HepG2 (cell line): Measurements from ENCODE around the gene GPR15LG. TPM values are rescaled to one million over a fixed set of nuclear protein-coding genes. Genes with fewer than 3 reads are reported as not detected.

ENCODE experiments used
- ATAC-seq: fragments of 200-7000 bp; cut with Tn5 transposase; 3 replicates; pipeline ENCODE4 v1.9.1; 2020; ENCODE audit warnings: mild to moderate bottlenecking, moderate library complexity
- BruUV-seq: library from RNA; stranded (reverse); fragments of 400-500 nt; replicated peaks from 2 replicates; lab custom pipeline; 2021; lab: Mats Ljungman, UMichigan
- CTCF ChIA-PET: fragments of 300-600 bp; formaldehyde crosslinking; extraction: SDS; loops from one replicate; lab custom pipeline; 2021; ENCODE audit warnings: low total read pairs, inconsistent platforms, low intra/inter-chr PET ratio; lab: Yijun Ruan, JAX
- POLR2A ChIA-PET: fragments of 350-600 bp; sonication (Branson Sonifier 250); formaldehyde crosslinking; loops from one replicate; lab custom pipeline; 2020; ENCODE audit warnings: antibody characterized with exemption, inconsistent platforms; lab: Yijun Ruan, JAX
- DNase-seq: peaks from one replicate; pipeline ENCODE4 v3.0.0-alpha.2; 2015; ENCODE audit warnings: low spot score
- FAIRE-seq: peaks from 3 replicates; lab custom pipeline; 2011; peaks lifted over from hg19 to GRCh38; lab: Jason Lieb, UNC
- H2AFZ ChIP-seq: one replicate; pipeline ENCODE4 v1.6.1; 2011; ENCODE audit warnings: low read length, inconsistent platforms
- H3K27ac ChIP-seq: fragments of 300-600 bp; 3 replicates; pipeline ENCODE4 v1.8.0; 2011; ENCODE audit warnings: mixed run types, mild to moderate bottlenecking, mixed read lengths, low read length, inconsistent platforms; ENCODE audit not compliant: insufficient read depth; ENCODE audit errors: extremely low read length
- H3K27me3 ChIP-seq, 2 experiments: fragments of 200-600 bp in 1 of 2; 2 replicates in 1 of 2; 3 replicates in 1 of 2; pipeline versions ENCODE4 v1.6.0 to v1.8.0; 2011; ENCODE audit warnings: low read length in 2 of 2, mild to moderate bottlenecking in 2 of 2, moderate library complexity in 2 of 2, inconsistent platforms in 1 of 2; ENCODE audit not compliant: insufficient read depth in 2 of 2, control insufficient read depth in 1 of 2
- H3K36me3 ChIP-seq, 2 experiments: fragments of 200-600 bp in 1 of 2; replicated peaks in 1 of 2; 2 replicates in 1 of 2; 3 replicates in 1 of 2; pipeline versions ENCODE4 v1.5.1 to v1.8.0; 2011; ENCODE audit warnings: low read length in 2 of 2, inconsistent platforms in 1 of 2; ENCODE audit not compliant: insufficient read depth in 2 of 2, control insufficient read depth in 1 of 2
- H3K4me1 ChIP-seq: 2 replicates; pipeline ENCODE4 v1.5.1; 2012; ENCODE audit warnings: low read length, inconsistent platforms; ENCODE audit not compliant: insufficient read depth
- H3K4me2 ChIP-seq: 2 replicates; pipeline ENCODE4 v1.6.0; 2011; ENCODE audit warnings: low read depth, low read length, inconsistent platforms
- H3K4me3 ChIP-seq, 3 experiments: fragments of 200-600 bp in 1 of 3; sonication (generic), shearing (Covaris generic) in 1 of 3; replicated peaks in 1 of 3; 2 replicates each; pipeline ENCODE4 v1.5.1; 2011 to 2016; ENCODE audit warnings: low read length in 3 of 3, inconsistent platforms in 2 of 3, low read depth in 2 of 3, mild to moderate bottlenecking in 2 of 3, control low read depth in 1 of 3, mixed read lengths in 1 of 3; ENCODE audit not compliant: insufficient read depth in 1 of 3
- H3K79me2 ChIP-seq: one replicate; pipeline ENCODE4 v1.6.1; 2011; ENCODE audit warnings: low read length, inconsistent platforms; ENCODE audit not compliant: insufficient read depth
- H3K9ac ChIP-seq: 2 replicates; pipeline ENCODE4 v1.6.0; 2011; ENCODE audit warnings: mild to moderate bottlenecking, low read depth, low read length, inconsistent platforms; ENCODE audit not compliant: insufficient read depth
- H3K9me3 ChIP-seq: 2 replicates; pipeline ENCODE4 v1.5.1; 2012; ENCODE audit warnings: mild to moderate bottlenecking, low read length
- H4K20me1 ChIP-seq: 2 replicates; pipeline ENCODE4 v1.6.0; 2011; ENCODE audit warnings: inconsistent platforms, mild to moderate bottlenecking, low read length, moderate library complexity; ENCODE audit not compliant: insufficient read depth
- EEA1 ChIP-seq: sonication (generic); formaldehyde crosslinking; IDR thresholded peaks from 2 replicates; pipeline ENCODE4 v1.5.1; 2020; ENCODE audit warnings: mild to moderate bottlenecking, missing genetic modification reagents, borderline replicate concordance
- FOXM1 ChIP-seq: sonication (generic); formaldehyde crosslinking; IDR thresholded peaks from 2 replicates; pipeline ENCODE4 v1.5.0; 2020; ENCODE audit warnings: missing genetic modification reagents
- REPIN1 ChIP-seq: sonication (generic); formaldehyde crosslinking; IDR thresholded peaks from 2 replicates; pipeline ENCODE4 v1.8.0; 2022; ENCODE audit warnings: missing genetic modification reagents, low read depth, mild to moderate bottlenecking, borderline replicate concordance
- SP1 ChIP-seq, 2 experiments: fragments of 450-650 bp in 1 of 2; sonication (generic) in 1 of 2; formaldehyde crosslinking in 1 of 2; IDR thresholded peaks; 2 replicates each; pipeline versions ENCODE4 v1.4.0 to v1.6.1; 2016 to 2020; ENCODE audit warnings: missing genetic modification reagents in 1 of 2
- STAT5B ChIP-seq: sonication (generic); formaldehyde crosslinking; IDR thresholded peaks from 2 replicates; pipeline ENCODE4 v1.4.0; 2020; ENCODE audit warnings: missing genetic modification reagents
- ZBTB38 ChIP-seq: sonication (generic); formaldehyde crosslinking; IDR thresholded peaks from 2 replicates; pipeline ENCODE4 v1.5.1; 2020; ENCODE audit warnings: mild to moderate bottlenecking, missing genetic modification reagents
- ZFX ChIP-seq: sonication (generic); formaldehyde crosslinking; IDR thresholded peaks from 2 replicates; pipeline ENCODE4 v1.4.0; 2020; ENCODE audit warnings: mild to moderate bottlenecking, low read depth, missing genetic modification reagents, moderate library complexity
- ZNF335 ChIP-seq: sonication (generic); formaldehyde crosslinking; IDR thresholded peaks from 2 replicates; pipeline ENCODE4 v1.4.0; 2020; ENCODE audit warnings: missing genetic modification reagents
- ZNF572 ChIP-seq: sonication (generic); formaldehyde crosslinking; IDR thresholded peaks from 2 replicates; pipeline ENCODE4 v1.5.1; 2020; ENCODE audit warnings: mild to moderate bottlenecking, missing genetic modification reagents
- ZNF703 ChIP-seq: sonication (generic); formaldehyde crosslinking; IDR thresholded peaks from 2 replicates; pipeline ENCODE4 v1.5.1; 2020; ENCODE audit warnings: missing genetic modification reagents, mild to moderate bottlenecking, moderate library complexity, borderline replicate concordance
- ZNF777 ChIP-seq: sonication (generic); formaldehyde crosslinking; IDR thresholded peaks from 2 replicates; pipeline ENCODE4 v1.4.0; 2020; ENCODE audit warnings: missing genetic modification reagents
- WGBS: methylation state at CpG from one replicate; pipeline ENCODE4 v1.1.6; 2017; ENCODE audit warnings: low lambda C conversion rate; 5-methylcytosine and 5-hydroxymethylcytosine counted together
- in situ Hi-C: cut with HindIII; loops from 2 replicates; pipeline ENCODE4 v1.10.0; 2017; ENCODE audit warnings: low pct_unique_long_range_greater_than_20kb; ENCODE audit not compliant: extremely low pct_ligation_motif_present
- intact Hi-C: fragments of 100-400 bp; cut with micrococcal nuclease; formaldehyde crosslinking; loops from one replicate; pipeline ENCODE4 v1.10.0; 2022; ENCODE audit not compliant: unreplicated experiment
- polyA plus RNA-seq, 8 experiments: library from polyadenylated mRNA; depleted of rRNA in 3 of 8; stranded (reverse) in 7 of 8; unstranded in 1 of 8; fragments of >200 nt; fragmentation: Illumina TruSeq in 4 of 8; extraction: Trizol in 4 of 8; gene quantifications; 2 replicates each; pipeline versions ENCODE4 v1.2.1 to v1.2.3, GENCODE V29; 2011 to 2016; ENCODE audit warnings: low read depth in 4 of 8, missing spikeins in 1 of 8, mixed read lengths in 1 of 8; ENCODE audit not compliant: insufficient read depth in 1 of 8
- total RNA-seq, 5 experiments: library from RNA; depleted of rRNA; stranded (reverse); fragments of >200 nt; fragmentation: Illumina TruSeq; extraction: Trizol; gene quantifications; 2 replicates each; pipeline ENCODE4 v1.2.3, GENCODE V29; 2016; ENCODE audit warnings: low read depth in 1 of 5
- TF ChIP-seq, protein P1 (sequence below): sonication (generic); formaldehyde crosslinking; IDR thresholded peaks from 2 replicates; pipeline ENCODE4 v1.4.0; 2020; ENCODE audit warnings: low read depth, mild to moderate bottlenecking, missing genetic modification reagents
- TF ChIP-seq, protein P2 (sequence below): sonication (generic); formaldehyde crosslinking; IDR thresholded peaks from 2 replicates; pipeline ENCODE4 v1.4.0; 2020; ENCODE audit warnings: low read depth, mild to moderate bottlenecking, missing genetic modification reagents
- TF ChIP-seq, protein P3 (sequence below): IDR thresholded peaks from 2 replicates; pipeline ENCODE4 v1.6.1; 2016; ENCODE audit warnings: low read depth, borderline replicate concordance
- TF ChIP-seq, protein P4 (sequence below): sonication (generic); formaldehyde crosslinking; IDR thresholded peaks from 2 replicates; pipeline ENCODE4 v1.4.0; 2020; ENCODE audit warnings: mild to moderate bottlenecking, low read depth, missing genetic modification reagents
- TF ChIP-seq, protein P5 (sequence below): sonication (generic); formaldehyde crosslinking; IDR thresholded peaks from 2 replicates; pipeline ENCODE4 v1.4.0; 2020; ENCODE audit warnings: missing genetic modification reagents
- TF ChIP-seq, protein P6 (sequence below): sonication (generic); formaldehyde crosslinking; IDR thresholded peaks from 2 replicates; pipeline ENCODE4 v1.4.0; 2020; ENCODE audit warnings: missing genetic modification reagents, low read depth, mild to moderate bottlenecking, borderline replicate concordance

The GPR15LG gene
- total and polyA plus RNA-seq, 2 of the 13 experiments (the other 11 are each of a cell fraction or from before 2014, with no cell fraction given): not detected

DNA sequence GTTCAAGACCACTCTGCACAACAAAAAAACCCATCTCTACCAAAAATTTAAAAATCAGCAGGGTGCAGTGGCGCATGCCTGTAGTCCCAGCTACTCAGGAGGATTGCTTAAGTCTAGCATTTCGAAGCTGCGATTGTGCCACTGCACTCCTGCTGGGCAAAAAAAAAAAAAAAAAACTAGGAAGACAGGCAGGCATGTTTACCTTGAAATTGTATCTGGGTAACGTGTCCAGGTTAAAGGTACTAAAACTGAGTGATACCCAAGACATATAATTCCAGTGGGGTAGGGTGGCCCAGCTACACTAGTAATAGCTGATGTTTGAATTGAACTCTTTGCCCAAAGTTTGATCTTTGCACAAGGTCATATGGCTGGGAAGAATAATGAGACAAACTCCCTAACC, 18.1 kb upstream of the GPR15LG start:
- WGBS: 96% methylated on average over 4 of the region's 4 CpGs
- ATAC-seq: no peak
- Histone ChIP-seq H3K4me2 (no peak overlapping the region), H3K27me3 (no peaks in the 10 kb centered on the region), H3K36me3 (peaks cover 6 to 23% of the 10 kb centered on the region in 2 experiments; a peak in 4 of 5 replicates), H3K9me3 (no peaks in the 10 kb centered on the region), H2AFZ (no peak overlapping the region), H3K4me3 (no peak overlapping the region), H3K9ac (no peak overlapping the region), H4K20me1 (no peaks in the 10 kb centered on the region), H3K79me2 (no peaks in the 10 kb centered on the region), H3K4me1 (0 out of 2 replicates have a peak, but pooled peaks cover 2% of the 10 kb centered on the region), H3K27ac (no peak overlapping the region)
- ChIA-PET POLR2A (interaction anchor here (0.9 kb wide), 1 partner anchor 16 kb away, joined by 3 read pairs; the partner anchor contains the start of gene GHITM), CTCF (no interaction called here)
- DNase-seq: no peak
- in situ Hi-C loops: no loop called here
- TSS peak; percentile 10 for BruUV-seq
- TF ChIP-seq ZNF572 (CRISPR knock-in tag) (no peak), ZNF777 (CRISPR knock-in tag) (no peak), FOXM1 (no peak), SP1 (IDR thresholded peaks at IDR 0.05) (no peak), SP1 (CRISPR knock-in tag; IDR thresholded peaks at IDR 0.05) (no peak), EEA1 (CRISPR knock-in tag) (no peak), ZNF335 (CRISPR knock-in tag) (no peak), ZNF703 (CRISPR knock-in tag) (no peak), ZFX (CRISPR knock-in tag) (no peak), STAT5B (CRISPR knock-in tag) (no peak), ZBTB38 (CRISPR knock-in tag) (no peak), REPIN1 (CRISPR knock-in tag) (no peak)
- TF ChIP-seq, protein P1, sequence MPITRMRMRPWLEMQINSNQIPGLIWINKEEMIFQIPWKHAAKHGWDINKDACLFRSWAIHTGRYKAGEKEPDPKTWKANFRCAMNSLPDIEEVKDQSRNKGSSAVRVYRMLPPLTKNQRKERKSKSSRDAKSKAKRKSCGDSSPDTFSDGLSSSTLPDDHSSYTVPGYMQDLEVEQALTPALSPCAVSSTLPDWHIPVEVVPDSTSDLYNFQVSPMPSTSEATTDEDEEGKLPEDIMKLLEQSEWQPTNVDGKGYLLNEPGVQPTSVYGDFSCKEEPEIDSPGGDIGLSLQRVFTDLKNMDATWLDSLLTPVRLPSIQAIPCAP (CRISPR knock-in tag): no peak
- TF ChIP-seq, protein P2, sequence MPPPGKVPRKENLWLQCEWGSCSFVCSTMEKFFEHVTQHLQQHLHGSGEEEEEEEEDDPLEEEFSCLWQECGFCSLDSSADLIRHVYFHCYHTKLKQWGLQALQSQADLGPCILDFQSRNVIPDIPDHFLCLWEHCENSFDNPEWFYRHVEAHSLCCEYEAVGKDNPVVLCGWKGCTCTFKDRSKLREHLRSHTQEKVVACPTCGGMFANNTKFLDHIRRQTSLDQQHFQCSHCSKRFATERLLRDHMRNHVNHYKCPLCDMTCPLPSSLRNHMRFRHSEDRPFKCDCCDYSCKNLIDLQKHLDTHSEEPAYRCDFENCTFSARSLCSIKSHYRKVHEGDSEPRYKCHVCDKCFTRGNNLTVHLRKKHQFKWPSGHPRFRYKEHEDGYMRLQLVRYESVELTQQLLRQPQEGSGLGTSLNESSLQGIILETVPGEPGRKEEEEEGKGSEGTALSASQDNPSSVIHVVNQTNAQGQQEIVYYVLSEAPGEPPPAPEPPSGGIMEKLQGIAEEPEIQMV: no peak
- TF ChIP-seq, protein P3, sequence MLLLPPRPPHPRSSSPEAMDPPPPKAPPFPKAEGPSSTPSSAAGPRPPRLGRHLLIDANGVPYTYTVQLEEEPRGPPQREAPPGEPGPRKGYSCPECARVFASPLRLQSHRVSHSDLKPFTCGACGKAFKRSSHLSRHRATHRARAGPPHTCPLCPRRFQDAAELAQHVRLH (CRISPR knock-in tag): no peak
- TF ChIP-seq, protein P4, sequence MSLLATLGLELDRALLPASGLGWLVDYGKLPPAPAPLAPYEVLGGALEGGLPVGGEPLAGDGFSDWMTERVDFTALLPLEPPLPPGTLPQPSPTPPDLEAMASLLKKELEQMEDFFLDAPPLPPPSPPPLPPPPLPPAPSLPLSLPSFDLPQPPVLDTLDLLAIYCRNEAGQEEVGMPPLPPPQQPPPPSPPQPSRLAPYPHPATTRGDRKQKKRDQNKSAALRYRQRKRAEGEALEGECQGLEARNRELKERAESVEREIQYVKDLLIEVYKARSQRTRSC (CRISPR knock-in tag): no peak
- TF ChIP-seq, protein P5, sequence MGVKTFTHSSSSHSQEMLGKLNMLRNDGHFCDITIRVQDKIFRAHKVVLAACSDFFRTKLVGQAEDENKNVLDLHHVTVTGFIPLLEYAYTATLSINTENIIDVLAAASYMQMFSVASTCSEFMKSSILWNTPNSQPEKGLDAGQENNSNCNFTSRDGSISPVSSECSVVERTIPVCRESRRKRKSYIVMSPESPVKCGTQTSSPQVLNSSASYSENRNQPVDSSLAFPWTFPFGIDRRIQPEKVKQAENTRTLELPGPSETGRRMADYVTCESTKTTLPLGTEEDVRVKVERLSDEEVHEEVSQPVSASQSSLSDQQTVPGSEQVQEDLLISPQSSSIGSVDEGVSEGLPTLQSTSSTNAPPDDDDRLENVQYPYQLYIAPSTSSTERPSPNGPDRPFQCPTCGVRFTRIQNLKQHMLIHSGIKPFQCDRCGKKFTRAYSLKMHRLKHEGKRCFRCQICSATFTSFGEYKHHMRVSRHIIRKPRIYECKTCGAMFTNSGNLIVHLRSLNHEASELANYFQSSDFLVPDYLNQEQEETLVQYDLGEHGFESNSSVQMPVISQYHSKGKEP (CRISPR knock-in tag): no peak
- TF ChIP-seq, protein P6, sequence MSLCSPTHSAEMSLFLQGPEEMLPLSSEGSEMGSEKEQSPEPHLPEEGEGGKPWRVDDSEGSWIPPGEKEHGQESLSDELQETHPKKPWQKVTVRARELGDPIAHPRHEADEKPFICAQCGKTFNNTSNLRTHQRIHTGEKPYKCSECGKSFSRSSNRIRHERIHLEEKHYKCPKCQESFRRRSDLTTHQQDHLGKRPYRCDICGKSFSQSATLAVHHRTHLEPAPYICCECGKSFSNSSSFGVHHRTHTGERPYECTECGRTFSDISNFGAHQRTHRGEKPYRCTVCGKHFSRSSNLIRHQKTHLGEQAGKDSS (CRISPR knock-in tag): no peak
- intact Hi-C loops: no loop called here
- FAIRE-seq: no peak
